Stimulated activated CD4-positive, alpha-beta T cell treated with anti-CD3 and anti-CD28 coated beads, Interleukin-4, amount 100 ng/mL, for 1 hour (primary cell): ENCODE data around the gene WDR43.
A peak's percentile ranks its signal among the peaks of the same experiment; 100 is the strongest.

Source experiments
- DNase-seq: peaks from one replicate; pipeline ENCODE4 v3.0.0-alpha.2; 2020

Gene WDR43

GRCh38 chr2:28894470-28895188 is at the start of gene WDR43:
Gene WDR43, plus strand, starts transcription at chr2:28894667. Its CDS starts 32 bp downstream, at chr2:28894699.
- peak; percentile 98 for DNase-seq

GRCh38 chr2:28855193-28855592 is 39.3 kb upstream of the WDR43 start:
- DNase-seq = no peak

GRCh38 chr2:28855977-28856376 is 38.5 kb upstream of the WDR43 start:
- no peak for DNase-seq

GRCh38 chr2:28868611-28869010 is 25.9 kb upstream of the WDR43 start:
- no peak for DNase-seq

- peak; percentile 6 for DNase-seq
Measured at GRCh38 chr2:28869494-28870145, 24.8 kb upstream of the WDR43 start.

- peak; percentile 98 for DNase-seq
Measured at GRCh38 chr2:28870146-28870891, 24.1 kb upstream of the WDR43 start, which contains the start of gene TRMT61B. Gene TRMT61B, minus strand, starts transcription at chr2:28870309. Its CDS starts 32 bp downstream, at chr2:28870277.

- no peak for DNase-seq
Measured at GRCh38 chr2:28871620-28872019, 22.8 kb upstream of the WDR43 start.

GRCh38 chr2:28880193-28880592 is 14.3 kb upstream of the WDR43 start:
- no peak for DNase-seq

GRCh38 chr2:28893488-28893887 is 979 bp upstream of the WDR43 start:
- no peak for DNase-seq

GRCh38 chr2:28895189-28895893 is 874 bp downstream of the WDR43 start:
- DNase-seq = peak; percentile 55

- DNase-seq = no peak
Measured at GRCh38 chr2:28896906-28897305, 2.4 kb downstream of the WDR43 start.

- DNase-seq = no peak
Measured at GRCh38 chr2:28898048-28898447, 3.6 kb downstream of the WDR43 start.

GRCh38 chr2:28901202-28901601 is 6.7 kb downstream of the WDR43 start:
- DNase-seq = no peak

GRCh38 chr2:28901841-28902240 is 7.4 kb downstream of the WDR43 start:
- DNase-seq = no peak

GRCh38 chr2:28902584-28902983 is 8.1 kb downstream of the WDR43 start:
- DNase-seq = no peak

GRCh38 chr2:28904295-28904694 is 9.8 kb downstream of the WDR43 start:
- no peak for DNase-seq

GRCh38 chr2:28904802-28905457 is 10.5 kb downstream of the WDR43 start:
- no peak for DNase-seq

- no peak for DNase-seq
Measured at GRCh38 chr2:28905533-28905932, 11.1 kb downstream of the WDR43 start.

- no peak for DNase-seq
Measured at GRCh38 chr2:28906376-28906775, 11.9 kb downstream of the WDR43 start.

GRCh38 chr2:28906821-28907220 is 12.4 kb downstream of the WDR43 start:
- DNase-seq = no peak

- DNase-seq = no peak
Measured at GRCh38 chr2:28908172-28908571, 13.7 kb downstream of the WDR43 start.

- DNase-seq = no peak
Measured at GRCh38 chr2:28909655-28910353, 15.3 kb downstream of the WDR43 start.
